GM12874 (cell line): ENCODE data around the gene PNPLA8.

Source experiments
- CTCF ChIP-seq: IDR thresholded peaks from 2 replicates; pipeline ENCODE4 v1.5.1; 2011; ENCODE audit warnings: low read depth, mild to moderate bottlenecking, control low read depth, low read length, moderate library complexity; ENCODE audit not compliant: insufficient read depth

PNPLA8 gene

GRCh38 chr7:108535257-108535656 is 9.3 kb upstream of the PNPLA8 start:
- TF ChIP-seq CTCF, result no peak

- TF ChIP-seq CTCF, result no peak
Observed at GRCh38 chr7:108533712-108534111, 7.8 kb upstream of the PNPLA8 start.

- no peak for TF ChIP-seq CTCF
Observed at GRCh38 chr7:108529341-108529740, 3.4 kb upstream of the PNPLA8 start.

GRCh38 chr7:108528183-108528712 is 2.3 kb upstream of the PNPLA8 start:
- TF ChIP-seq CTCF, result no peak

- TF ChIP-seq CTCF, result no peak
Observed at GRCh38 chr7:108526768-108527017, 758 bp upstream of the PNPLA8 start.

- TF ChIP-seq CTCF, result no peak
Observed at GRCh38 chr7:108525327-108525984, 479 bp downstream of the PNPLA8 start.

GRCh38 chr7:108522780-108523179 is 3.2 kb downstream of the PNPLA8 start:
- TF ChIP-seq CTCF, result no peak
